A673 (cell line): ENCODE data around the gene LGI1.

Experiments used
- EZH2 ChIP-seq: fragments of 200-600 bp; sonication (generic); IDR thresholded peaks from 2 replicates; pipeline ENCODE4 v1.6.1; 2017; ENCODE audit warnings: borderline replicate concordance, low read depth, mild to moderate bottlenecking, mixed read lengths, antibody characterized with exemption, low read length; ENCODE audit not compliant: poor library complexity, severe bottlenecking
- TF ChIP-seq, protein P1 (sequence below): fragments of 300-800, 200-600 bp; sonication (generic); conservative IDR thresholded peaks from 2 replicates; pipeline ENCODE4 v1.5.1; 2017; ENCODE audit warnings: low read depth, mild to moderate bottlenecking, antibody characterized with exemption, low read length, moderate library complexity, mixed read lengths

DNA sequence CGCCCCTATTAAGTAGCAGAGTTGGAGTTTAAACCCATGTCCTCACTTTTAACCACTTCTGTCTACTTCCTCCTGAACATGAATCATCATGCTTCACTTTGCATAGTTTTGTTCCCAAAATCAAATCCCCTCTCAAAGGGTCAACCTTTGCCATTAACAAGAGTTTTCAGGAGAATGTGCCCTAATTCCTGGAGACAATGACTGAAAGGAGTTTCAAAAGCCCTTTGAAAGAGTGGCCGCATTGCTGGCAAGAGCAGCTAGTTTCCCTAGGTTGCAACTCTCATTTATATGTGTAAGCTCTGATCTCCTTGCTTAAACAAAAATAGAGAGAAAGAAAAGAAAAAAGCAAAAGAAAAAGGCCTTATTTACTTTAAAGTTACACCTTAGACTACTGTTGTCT, 9.2 kb downstream of the LGI1 start:
- TF ChIP-seq, protein P1, sequence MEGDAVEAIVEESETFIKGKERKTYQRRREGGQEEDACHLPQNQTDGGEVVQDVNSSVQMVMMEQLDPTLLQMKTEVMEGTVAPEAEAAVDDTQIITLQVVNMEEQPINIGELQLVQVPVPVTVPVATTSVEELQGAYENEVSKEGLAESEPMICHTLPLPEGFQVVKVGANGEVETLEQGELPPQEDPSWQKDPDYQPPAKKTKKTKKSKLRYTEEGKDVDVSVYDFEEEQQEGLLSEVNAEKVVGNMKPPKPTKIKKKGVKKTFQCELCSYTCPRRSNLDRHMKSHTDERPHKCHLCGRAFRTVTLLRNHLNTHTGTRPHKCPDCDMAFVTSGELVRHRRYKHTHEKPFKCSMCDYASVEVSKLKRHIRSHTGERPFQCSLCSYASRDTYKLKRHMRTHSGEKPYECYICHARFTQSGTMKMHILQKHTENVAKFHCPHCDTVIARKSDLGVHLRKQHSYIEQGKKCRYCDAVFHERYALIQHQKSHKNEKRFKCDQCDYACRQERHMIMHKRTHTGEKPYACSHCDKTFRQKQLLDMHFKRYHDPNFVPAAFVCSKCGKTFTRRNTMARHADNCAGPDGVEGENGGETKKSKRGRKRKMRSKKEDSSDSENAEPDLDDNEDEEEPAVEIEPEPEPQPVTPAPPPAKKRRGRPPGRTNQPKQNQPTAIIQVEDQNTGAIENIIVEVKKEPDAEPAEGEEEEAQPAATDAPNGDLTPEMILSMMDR: no peak
- no peak for TF ChIP-seq EZH2
